ENCODE data around the gene PREX1. TPM values are rescaled to one million over a fixed set of nuclear protein-coding genes. Genes with fewer than 3 reads are reported as not detected.

Gene PREX1
- total and polyA plus RNA-seq, 2 donors (not counting 3 experiments of a cell fraction or from before 2014, with no cell fraction given): 51.3 to 72.9 TPM

DNA sequence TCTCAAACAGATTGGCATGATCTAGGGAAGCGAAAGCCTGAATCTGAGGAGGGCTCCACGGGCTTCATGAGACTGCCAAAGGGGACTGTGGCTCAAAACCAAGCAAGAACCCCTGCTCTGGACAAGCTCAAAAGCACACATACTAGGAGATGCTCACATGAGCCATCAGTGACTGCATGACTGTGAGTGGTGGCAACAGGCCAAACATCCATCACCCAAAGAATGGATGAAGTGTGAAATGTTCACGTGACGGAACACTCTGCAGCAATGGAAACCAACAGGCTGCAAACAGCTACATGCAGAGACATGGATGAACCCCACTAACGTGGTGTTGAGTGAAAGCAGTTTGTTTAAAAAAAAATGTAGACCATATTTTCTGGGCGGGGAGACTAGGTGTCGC lies 136.3 kb downstream of the PREX1 start:
- Histone ChIP-seq H3K4me3 (replicated peaks in 1 of 3; ENCODE audit: insufficient read depth in 1 of 3, low read depth in 1 of 3, low read length in 3 of 3) (no peak overlapping the region), H3K27ac (ENCODE audit: insufficient read depth, low read depth, low read length) (no peak overlapping the region), H3K79me2 (ENCODE audit: control insufficient read depth, insufficient read depth, low read length) (peaks cover 1% of the 10 kb centered on the region), H3K36me3 (ENCODE audit: control insufficient read depth in 2 of 2, extremely low read depth in 1 of 2, insufficient read depth in 2 of 2, low read length in 2 of 2) (peaks cover 9 to 24% of the 10 kb centered on the region in 2 experiments), H2AFZ (ENCODE audit: low read depth, low read length) (no peak overlapping the region), H3K9ac (replicated peaks; ENCODE audit: extremely low read depth, insufficient read depth, low read length) (no peak overlapping the region), H3K9me3 (replicated peaks; ENCODE audit: control insufficient read depth, insufficient read depth, low read length) (no peaks in the 10 kb centered on the region), H4K20me1 (replicated peaks; ENCODE audit: control insufficient read depth, extremely low read depth, insufficient read depth, low read length) (no peaks in the 10 kb centered on the region), H3K4me1 (ENCODE audit: control insufficient read depth, extremely low read depth, insufficient read depth, low read length) (peaks cover 9% of the 10 kb centered on the region), H3K4me2 (ENCODE audit: insufficient read depth, low read length) (no peak overlapping the region), H3K27me3 (ENCODE audit: control insufficient read depth in 2 of 2, insufficient read depth in 2 of 2, low read length in 2 of 2) (no peaks in the 10 kb centered on the region), H3K9me1 (replicated peaks; ENCODE audit: control insufficient read depth, extremely low read depth, insufficient read depth, low read length) (no peaks in the 10 kb centered on the region)
- dilution Hi-C loops (cut with MboI; ENCODE audit: extremely low pct_ligation_motif_present, low sequenced_read_pairs) (no loop called here), intact Hi-C loops (cut with micrococcal nuclease) (no loop called here)
- FAIRE-seq (no peak), DNase-seq (ENCODE audit: low read depth, low spot score) (no peak)
- no TSS peak for BruUV-seq (replicated peaks)
- CTCF ChIA-PET: interaction anchor here (1.3 to 1.8 kb wide), 2 partner anchors 68 to 214 kb away, joined by 3 to 6 read pairs; no protein-coding TSS in a partner anchor
- POLR2A ChIA-PET: no interaction called here
- TF ChIP-seq MYC (IDR thresholded peaks at IDR 0.05; ENCODE audit: low read depth, low read length) (no peak), POLR2A (IDR thresholded peaks at IDR 0.05; ENCODE audit: low read depth, low read length) (no peak), JUN (IDR thresholded peaks at IDR 0.05; ENCODE audit: borderline replicate concordance, insufficient read depth, insufficient read length, low read depth) (no peak), MAX (IDR thresholded peaks at IDR 0.05; ENCODE audit: insufficient read depth, insufficient read length) (no peak), EZH2 (IDR thresholded peaks at IDR 0.05; ENCODE audit: borderline replicate concordance, low read depth, low read length, severe bottlenecking) (no peak), POLR2AphosphoS5 (IDR thresholded peaks at IDR 0.05; ENCODE audit: insufficient read depth, low read depth, low read length) (no peak), GATA2 (IDR thresholded peaks at IDR 0.05; ENCODE audit: insufficient read depth, insufficient read length, low read depth, low read length) (no peak)
- TF ChIP-seq, protein P1, sequence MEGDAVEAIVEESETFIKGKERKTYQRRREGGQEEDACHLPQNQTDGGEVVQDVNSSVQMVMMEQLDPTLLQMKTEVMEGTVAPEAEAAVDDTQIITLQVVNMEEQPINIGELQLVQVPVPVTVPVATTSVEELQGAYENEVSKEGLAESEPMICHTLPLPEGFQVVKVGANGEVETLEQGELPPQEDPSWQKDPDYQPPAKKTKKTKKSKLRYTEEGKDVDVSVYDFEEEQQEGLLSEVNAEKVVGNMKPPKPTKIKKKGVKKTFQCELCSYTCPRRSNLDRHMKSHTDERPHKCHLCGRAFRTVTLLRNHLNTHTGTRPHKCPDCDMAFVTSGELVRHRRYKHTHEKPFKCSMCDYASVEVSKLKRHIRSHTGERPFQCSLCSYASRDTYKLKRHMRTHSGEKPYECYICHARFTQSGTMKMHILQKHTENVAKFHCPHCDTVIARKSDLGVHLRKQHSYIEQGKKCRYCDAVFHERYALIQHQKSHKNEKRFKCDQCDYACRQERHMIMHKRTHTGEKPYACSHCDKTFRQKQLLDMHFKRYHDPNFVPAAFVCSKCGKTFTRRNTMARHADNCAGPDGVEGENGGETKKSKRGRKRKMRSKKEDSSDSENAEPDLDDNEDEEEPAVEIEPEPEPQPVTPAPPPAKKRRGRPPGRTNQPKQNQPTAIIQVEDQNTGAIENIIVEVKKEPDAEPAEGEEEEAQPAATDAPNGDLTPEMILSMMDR (IDR thresholded peaks at IDR 0.05; ENCODE audit: extremely low read depth in 1 of 2, insufficient read depth in 1 of 2, low read depth in 1 of 2, low read length in 2 of 2): no peak
